ENCODE results near the gene PCDHA10.
"Not testable (repeated sequence)": the region's sequence is repeated elsewhere in the genome, so short reads cannot be mapped to it uniquely, and the experiment has no call there.

Gene PCDHA10, protein sequence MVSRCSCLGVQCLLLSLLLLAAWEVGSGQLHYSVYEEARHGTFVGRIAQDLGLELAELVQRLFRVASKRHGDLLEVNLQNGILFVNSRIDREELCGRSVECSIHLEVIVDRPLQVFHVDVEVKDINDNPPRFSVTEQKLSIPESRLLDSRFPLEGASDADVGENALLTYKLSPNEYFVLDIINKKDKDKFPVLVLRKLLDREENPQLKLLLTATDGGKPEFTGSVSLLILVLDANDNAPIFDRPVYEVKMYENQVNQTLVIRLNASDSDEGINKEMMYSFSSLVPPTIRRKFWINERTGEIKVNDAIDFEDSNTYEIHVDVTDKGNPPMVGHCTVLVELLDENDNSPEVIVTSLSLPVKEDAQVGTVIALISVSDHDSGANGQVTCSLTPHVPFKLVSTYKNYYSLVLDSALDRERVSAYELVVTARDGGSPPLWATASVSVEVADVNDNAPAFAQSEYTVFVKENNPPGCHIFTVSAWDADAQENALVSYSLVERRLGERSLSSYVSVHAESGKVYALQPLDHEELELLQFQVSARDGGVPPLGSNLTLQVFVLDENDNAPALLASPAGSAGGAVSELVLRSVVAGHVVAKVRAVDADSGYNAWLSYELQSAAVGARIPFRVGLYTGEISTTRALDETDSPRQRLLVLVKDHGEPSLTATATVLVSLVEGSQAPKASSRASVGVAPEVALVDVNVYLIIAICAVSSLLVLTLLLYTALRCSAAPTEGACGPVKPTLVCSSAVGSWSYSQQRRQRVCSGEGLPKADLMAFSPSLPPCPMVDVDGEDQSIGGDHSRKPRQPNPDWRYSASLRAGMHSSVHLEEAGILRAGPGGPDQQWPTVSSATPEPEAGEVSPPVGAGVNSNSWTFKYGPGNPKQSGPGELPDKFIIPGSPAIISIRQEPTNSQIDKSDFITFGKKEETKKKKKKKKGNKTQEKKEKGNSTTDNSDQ

DNA sequence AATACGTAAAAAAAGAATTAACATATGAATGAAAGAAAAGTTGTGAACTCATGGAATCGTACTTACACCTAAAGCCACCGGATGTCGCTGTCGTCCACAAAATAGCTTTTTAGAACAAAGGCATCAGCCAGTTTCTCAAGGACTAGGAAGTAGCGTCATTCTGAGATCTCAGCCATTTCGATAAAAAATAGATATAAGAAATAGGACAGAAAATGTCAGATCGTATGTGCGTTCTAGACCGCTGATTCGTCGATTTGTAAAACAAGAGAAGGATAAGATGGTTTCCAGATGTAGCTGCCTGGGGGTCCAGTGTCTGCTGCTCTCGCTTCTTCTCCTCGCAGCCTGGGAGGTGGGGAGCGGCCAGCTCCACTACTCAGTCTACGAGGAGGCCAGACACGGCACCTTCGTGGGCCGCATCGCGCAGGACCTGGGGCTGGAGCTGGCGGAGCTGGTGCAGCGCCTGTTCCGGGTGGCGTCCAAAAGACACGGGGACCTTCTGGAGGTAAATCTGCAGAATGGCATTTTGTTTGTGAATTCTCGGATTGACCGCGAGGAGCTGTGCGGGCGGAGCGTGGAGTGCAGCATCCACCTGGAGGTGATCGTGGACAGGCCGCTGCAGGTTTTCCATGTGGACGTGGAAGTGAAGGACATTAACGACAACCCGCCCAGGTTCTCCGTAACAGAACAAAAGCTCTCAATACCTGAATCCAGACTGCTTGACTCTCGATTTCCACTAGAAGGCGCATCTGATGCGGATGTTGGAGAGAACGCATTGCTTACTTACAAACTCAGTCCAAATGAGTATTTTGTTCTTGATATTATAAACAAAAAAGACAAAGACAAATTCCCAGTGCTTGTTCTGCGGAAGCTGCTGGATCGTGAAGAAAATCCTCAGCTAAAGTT, at the start of gene PCDHA10:
Gene PCDHA10 (plus strand): TSS at position 126 of the 903 bp plus-strand sequence. CDS start 152 bp downstream, at position 278.
- Histone ChIP-seq H3K9ac (peak within 1 kb of the TSS; percentile 23), H3K36me3 (ENCODE audit: control insufficient read depth, insufficient read depth, low read length) (no peaks in the 10 kb centered on the region), H3K9me3 (ENCODE audit: control insufficient read depth, low read length) (no peaks in the 10 kb centered on the region), H3K4me1 (no peaks in the 10 kb centered on the region), H3K27me3 (ENCODE audit: control insufficient read depth, insufficient read depth, low read length) (no peaks in the 10 kb centered on the region), H3K27ac (peak within 1 kb of the TSS; percentile 96), H3K4me3 (ENCODE audit: low read depth, low read length) (peak within 1 kb of the TSS; percentile 51), H3K4me2 (ENCODE audit: low read length) (peak within 1 kb of the TSS; percentile 65), H2AFZ (peak within 1 kb of the TSS; percentile 72), H3K79me2 (peaks cover 3% of the 10 kb centered on the region)
- TF ChIP-seq, protein P1, sequence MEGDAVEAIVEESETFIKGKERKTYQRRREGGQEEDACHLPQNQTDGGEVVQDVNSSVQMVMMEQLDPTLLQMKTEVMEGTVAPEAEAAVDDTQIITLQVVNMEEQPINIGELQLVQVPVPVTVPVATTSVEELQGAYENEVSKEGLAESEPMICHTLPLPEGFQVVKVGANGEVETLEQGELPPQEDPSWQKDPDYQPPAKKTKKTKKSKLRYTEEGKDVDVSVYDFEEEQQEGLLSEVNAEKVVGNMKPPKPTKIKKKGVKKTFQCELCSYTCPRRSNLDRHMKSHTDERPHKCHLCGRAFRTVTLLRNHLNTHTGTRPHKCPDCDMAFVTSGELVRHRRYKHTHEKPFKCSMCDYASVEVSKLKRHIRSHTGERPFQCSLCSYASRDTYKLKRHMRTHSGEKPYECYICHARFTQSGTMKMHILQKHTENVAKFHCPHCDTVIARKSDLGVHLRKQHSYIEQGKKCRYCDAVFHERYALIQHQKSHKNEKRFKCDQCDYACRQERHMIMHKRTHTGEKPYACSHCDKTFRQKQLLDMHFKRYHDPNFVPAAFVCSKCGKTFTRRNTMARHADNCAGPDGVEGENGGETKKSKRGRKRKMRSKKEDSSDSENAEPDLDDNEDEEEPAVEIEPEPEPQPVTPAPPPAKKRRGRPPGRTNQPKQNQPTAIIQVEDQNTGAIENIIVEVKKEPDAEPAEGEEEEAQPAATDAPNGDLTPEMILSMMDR (IDR thresholded peaks at IDR 0.05), result peak; percentile 52

DNA sequence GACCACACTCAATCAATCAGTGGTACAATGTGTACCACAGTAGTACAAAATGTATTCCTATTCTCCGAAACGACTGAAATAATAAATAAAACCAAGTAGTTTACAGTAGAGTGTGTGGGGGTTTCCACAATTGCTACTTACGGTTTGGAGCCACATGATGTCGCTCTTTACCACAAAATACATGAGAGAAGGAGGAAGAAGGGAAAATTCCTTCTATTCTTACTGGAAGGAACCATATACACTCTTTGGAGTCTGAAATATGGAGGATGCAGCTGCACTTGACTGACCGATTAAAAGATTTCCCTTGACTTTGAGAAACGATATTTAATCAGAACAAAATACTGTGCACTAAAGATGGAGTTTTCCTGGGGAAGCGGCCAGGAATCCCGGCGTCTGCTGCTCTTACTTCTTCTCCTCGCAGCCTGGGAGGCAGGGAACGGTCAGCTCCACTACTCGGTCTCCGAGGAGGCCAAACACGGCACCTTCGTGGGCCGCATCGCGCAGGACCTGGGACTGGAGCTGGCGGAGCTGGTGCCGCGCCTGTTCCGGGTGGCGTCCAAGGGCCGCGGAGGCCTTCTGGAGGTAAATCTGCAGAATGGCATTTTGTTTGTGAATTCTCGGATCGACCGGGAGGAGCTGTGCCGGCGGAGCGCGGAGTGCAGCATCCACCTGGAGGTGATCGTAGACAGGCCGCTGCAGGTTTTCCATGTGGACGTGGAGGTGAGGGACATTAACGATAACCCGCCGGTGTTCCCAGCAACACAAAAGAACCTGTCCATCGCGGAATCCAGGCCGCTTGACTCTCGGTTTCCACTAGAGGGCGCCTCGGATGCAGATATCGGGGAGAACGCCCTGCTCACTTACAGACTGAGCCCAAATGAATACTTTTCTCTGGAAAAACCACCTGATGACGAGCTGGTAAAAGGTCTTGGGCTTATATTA, 48.6 kb upstream of the PCDHA10 start, which contains the start of gene PCDHA4:
Gene PCDHA4 (plus strand): TSS at position 235 of the 942 bp plus-strand sequence.
- H3K9me3 ChIP-seq (ENCODE audit: control insufficient read depth, low read length), result no peaks in the 10 kb centered on the region
- H3K36me3 ChIP-seq (ENCODE audit: control insufficient read depth, insufficient read depth, low read length), result no peaks in the 10 kb centered on the region
- TF ChIP-seq, protein P1 (IDR thresholded peaks at IDR 0.05), result peak; percentile 31
- H3K79me2 ChIP-seq, result no peaks in the 10 kb centered on the region
- no peaks in the 10 kb centered on the region for H3K4me1 ChIP-seq
- H3K27ac ChIP-seq, result peak within 1 kb of the TSS; percentile 79
- peak within 1 kb of the TSS; percentile 71 for H2AFZ ChIP-seq
- no peak within 1 kb of the TSS for H3K9ac ChIP-seq
- peak within 1 kb of the TSS; percentile 26 for H3K4me2 ChIP-seq (ENCODE audit: low read length)
- no peak within 1 kb of the TSS for H3K4me3 ChIP-seq (ENCODE audit: low read depth, low read length)
- no peaks in the 10 kb centered on the region for H3K27me3 ChIP-seq (ENCODE audit: control insufficient read depth, insufficient read depth, low read length)

DNA sequence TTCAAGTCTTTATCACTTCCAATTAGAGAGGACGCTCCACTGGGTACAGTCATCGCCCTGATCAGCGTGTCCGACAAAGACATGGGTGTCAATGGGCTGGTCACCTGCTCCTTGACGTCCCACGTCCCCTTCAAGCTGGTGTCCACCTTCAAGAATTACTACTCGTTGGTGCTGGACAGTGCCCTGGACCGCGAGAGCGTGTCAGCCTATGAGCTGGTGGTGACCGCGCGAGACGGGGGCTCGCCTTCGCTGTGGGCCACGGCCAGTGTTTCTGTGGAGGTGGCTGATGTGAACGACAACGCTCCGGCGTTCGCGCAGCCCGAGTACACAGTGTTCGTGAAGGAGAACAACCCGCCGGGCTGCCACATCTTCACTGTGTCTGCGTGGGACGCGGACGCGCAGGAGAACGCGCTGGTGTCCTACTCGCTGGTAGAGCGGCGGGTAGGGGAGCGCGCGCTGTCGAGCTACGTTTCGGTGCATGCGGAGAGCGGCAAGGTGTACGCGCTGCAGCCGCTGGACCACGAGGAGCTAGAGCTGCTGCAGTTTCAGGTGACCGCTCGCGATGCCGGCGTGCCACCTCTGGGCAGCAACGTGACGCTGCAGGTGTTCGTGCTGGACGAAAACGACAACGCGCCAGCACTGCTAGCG, 47.3 kb upstream of the PCDHA10 start:
- not testable (repeated sequence) for H3K27me3 ChIP-seq (ENCODE audit: control insufficient read depth, insufficient read depth, low read length); H2AFZ ChIP-seq; H3K4me1 ChIP-seq; H3K79me2 ChIP-seq; H3K36me3 ChIP-seq (ENCODE audit: control insufficient read depth, insufficient read depth, low read length); H3K27ac ChIP-seq; H3K9ac ChIP-seq; H3K4me3 ChIP-seq (ENCODE audit: low read depth, low read length); H3K4me2 ChIP-seq (ENCODE audit: low read length); H3K9me3 ChIP-seq (ENCODE audit: control insufficient read depth, low read length)

DNA sequence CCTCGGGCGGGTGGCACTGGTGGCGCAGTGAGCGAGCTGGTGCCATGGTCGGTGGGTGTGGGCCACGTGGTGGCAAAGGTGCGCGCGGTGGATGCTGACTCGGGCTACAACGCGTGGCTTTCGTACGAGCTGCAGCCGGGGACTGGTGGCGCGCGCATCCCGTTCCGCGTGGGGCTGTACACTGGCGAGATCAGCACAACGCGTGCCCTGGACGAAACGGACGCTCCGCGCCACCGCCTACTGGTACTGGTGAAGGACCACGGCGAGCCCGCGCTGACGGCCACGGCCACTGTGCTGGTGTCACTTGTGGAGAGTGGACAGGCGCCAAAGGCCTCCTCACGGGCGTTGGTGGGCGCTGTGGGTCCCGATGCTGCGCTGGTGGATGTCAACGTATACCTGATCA, 46.8 kb upstream of the PCDHA10 start:
- no peaks in the 10 kb centered on the region for H3K9me3 ChIP-seq (ENCODE audit: control insufficient read depth, low read length)

More for the DNA sequence above, 46.8 kb upstream of the PCDHA10 start:
- no peak overlapping the region for H3K9ac ChIP-seq
- TF ChIP-seq, protein P1 (IDR thresholded peaks at IDR 0.05), result no peak
- H2AFZ ChIP-seq, result no peak overlapping the region
- no peaks in the 10 kb centered on the region for H3K79me2 ChIP-seq
- H3K4me2 ChIP-seq (ENCODE audit: low read length), result no peak overlapping the region
- H3K4me3 ChIP-seq (ENCODE audit: low read depth, low read length), result no peak overlapping the region
- H3K27ac ChIP-seq, result no peak overlapping the region
- no peaks in the 10 kb centered on the region for H3K36me3 ChIP-seq (ENCODE audit: control insufficient read depth, insufficient read depth, low read length)
- H3K27me3 ChIP-seq (ENCODE audit: control insufficient read depth, insufficient read depth, low read length), result no peaks in the 10 kb centered on the region
- H3K4me1 ChIP-seq, result no peaks in the 10 kb centered on the region
